Endodermal cell (in vitro differentiated cells): ENCODE data around the gene RAB25. TPM values are rescaled to one million over a fixed set of nuclear protein-coding genes. Genes with fewer than 3 reads are reported as not detected.

Source experiments
- DNase-seq: peaks from one replicate; pipeline ENCODE4 v3.0.0-alpha.2; 2017
- H3K27ac ChIP-seq: 2 replicates; pipeline ENCODE4 v1.5.1; 2013; ENCODE audit warnings: mild to moderate bottlenecking, low read depth, low read length, moderate library complexity
- H3K27me3 ChIP-seq: 2 replicates; pipeline ENCODE4 v1.6.1; 2013; ENCODE audit warnings: mild to moderate bottlenecking, low read length, moderate library complexity; ENCODE audit not compliant: insufficient read depth, control insufficient read depth, poor library complexity, severe bottlenecking
- H3K36me3 ChIP-seq: 2 replicates; pipeline ENCODE4 v1.7.0; 2013; ENCODE audit warnings: mild to moderate bottlenecking, low read length, moderate library complexity; ENCODE audit not compliant: control insufficient read depth, insufficient read depth
- H3K4me1 ChIP-seq: one replicate; pipeline ENCODE4 v1.7.0; 2013; ENCODE audit warnings: low read length; ENCODE audit not compliant: control insufficient read depth, insufficient read depth
- H3K4me3 ChIP-seq: 2 replicates; pipeline ENCODE4 v1.5.1; 2013; ENCODE audit warnings: mild to moderate bottlenecking, low read length, moderate library complexity
- H3K9ac ChIP-seq: 2 replicates; pipeline ENCODE4 v1.6.1; 2013; ENCODE audit warnings: mild to moderate bottlenecking, low read length, moderate library complexity; ENCODE audit not compliant: poor library complexity, severe bottlenecking; ENCODE audit errors: extremely low read depth
- H3K9me3 ChIP-seq: 2 replicates; pipeline ENCODE4 v1.6.1; 2013; ENCODE audit warnings: mild to moderate bottlenecking, low read length, moderate library complexity; ENCODE audit not compliant: control insufficient read depth
- H3K27ac Mint-ChIP-seq: 2 replicates; pipeline ENCODE4 v1.8.0; 2020; ENCODE audit warnings: mixed read lengths
- H3K27me3 Mint-ChIP-seq: 2 replicates; pipeline ENCODE4 v1.8.0; 2021; ENCODE audit warnings: mild to moderate bottlenecking, mixed read lengths; ENCODE audit not compliant: insufficient read depth
- H3K36me3 Mint-ChIP-seq: 2 replicates; pipeline ENCODE4 v1.8.0; 2020; ENCODE audit warnings: low read depth, mixed read lengths
- H3K4me1 Mint-ChIP-seq: 2 replicates; pipeline ENCODE4 v1.8.0; 2020; ENCODE audit warnings: mixed read lengths
- H3K4me3 Mint-ChIP-seq: 2 replicates; pipeline ENCODE4 v1.8.0; 2020; ENCODE audit warnings: mild to moderate bottlenecking, moderate library complexity, mixed read lengths
- H3K9me3 Mint-ChIP-seq: 2 replicates; pipeline ENCODE4 v1.8.0; 2020; ENCODE audit warnings: mild to moderate bottlenecking, mixed read lengths
- CTCF ChIP-seq: fragments of 200-600 bp; sonication (generic); conservative IDR thresholded peaks from 2 replicates; pipeline ENCODE4 v1.5.0; 2021; ENCODE audit warnings: antibody characterized with exemption, mild to moderate bottlenecking
- WGBS, 2 experiments: methylation state at CpG; one replicate each; pipeline versions ENCODE4 v1.1.5 to v1.1.7; 2013; ENCODE audit warnings: missing lambda C conversion rate in 2 of 2, mixed read lengths in 1 of 2; ENCODE audit not compliant: insufficient coverage in 1 of 2, insufficient read length in 1 of 2; 5-methylcytosine and 5-hydroxymethylcytosine counted together
- total RNA-seq, 2 donors: library from RNA; stranded (reverse); fragmentation: NEBNext Ultra II Directional in 1 of 2; extraction: Animal tissue kit (Norgen Biotek cat#: 25700) in 1 of 2; gene quantifications; 2 replicates in 1 of 2; 3 replicates in 1 of 2; pipeline ENCODE4 v1.2.1, GENCODE V29; 2021

Gene RAB25
- total RNA-seq, 2 donors from 2014 or later = 82.0 to 84.4 TPM

GRCh38 chr1:156118177-156118868 is 57.4 kb downstream of the RAB25 start:
- Mint-ChIP-seq H3K4me3 (peak overlapping the region; percentile 25), H3K27ac (no peak overlapping the region), H3K36me3 (peaks cover 5% of the 10 kb centered on the region), H3K27me3 (peaks cover 9% of the 10 kb centered on the region), H3K4me1 (peaks cover 47% of the 10 kb centered on the region), H3K9me3 (no peaks in the 10 kb centered on the region)
- Histone ChIP-seq H3K36me3 (peaks cover 23% of the 10 kb centered on the region), H3K9ac (no peak overlapping the region), H3K27me3 (no peaks in the 10 kb centered on the region), H3K27ac (no peak overlapping the region), H3K9me3 (no peaks in the 10 kb centered on the region), H3K4me3 (peak overlapping the region; percentile 2), H3K4me1 (peaks cover 17% of the 10 kb centered on the region)
- 79 to 87% methylated on average over 4 to 8 of the region's 8 CpGs for WGBS, 2 experiments
- DNase-seq = no peak
- no peak for TF ChIP-seq CTCF

GRCh38 chr1:156119503-156120209 is 58.7 kb downstream of the RAB25 start:
- Histone ChIP-seq H3K36me3 (peaks cover 24% of the 10 kb centered on the region), H3K27ac (no peak overlapping the region), H3K4me3 (no peak overlapping the region), H3K27me3 (no peaks in the 10 kb centered on the region), H3K4me1 (peaks cover 27% of the 10 kb centered on the region), H3K9ac (no peak overlapping the region), H3K9me3 (no peaks in the 10 kb centered on the region)
- Mint-ChIP-seq H3K4me1 (peaks cover 43% of the 10 kb centered on the region), H3K9me3 (no peaks in the 10 kb centered on the region), H3K27me3 (peaks cover 3% of the 10 kb centered on the region), H3K4me3 (no peak overlapping the region), H3K36me3 (peaks cover 5% of the 10 kb centered on the region), H3K27ac (no peak overlapping the region)
- 90 to 100% methylated on average over 2 to 3 of the region's 3 CpGs for WGBS, 2 experiments
- peak; percentile 54 for DNase-seq
- no peak for TF ChIP-seq CTCF

Other genes starting within 250 kb of the RAB25 start
- 10 to 100 TPM; 62.7 to 64.6 TPM for gene GON4L, start 203.9 kb upstream of the RAB25 start, total RNA-seq
- 1 to 10 TPM in 1 of 2 donors, under 1 TPM in 1; 0.40 to 5.0 TPM for gene SYT11, start 201.6 kb upstream of the RAB25 start, total RNA-seq
- gene RIT1, start 149.8 kb upstream of the RAB25 start, total RNA-seq = 10 to 100 TPM; 26.0 to 39.2 TPM
- 10 to 100 TPM; 67.7 to 76.2 TPM for gene KHDC4, start 126.7 kb upstream of the RAB25 start, total RNA-seq
- gene RXFP4, start 119.5 kb upstream of the RAB25 start, total RNA-seq = not detected
- gene ARHGEF2, start 82.6 kb upstream of the RAB25 start, total RNA-seq = 100 to 1,000 TPM; 134 to 147 TPM
- gene SSR2, start 40.2 kb upstream of the RAB25 start, total RNA-seq = 100 to 1,000 TPM; 193 TPM
- 10 to 100 TPM; 56.4 to 62.4 TPM for gene UBQLN4, start 7.4 kb upstream of the RAB25 start, total RNA-seq
- gene LAMTOR2, start 6.4 kb upstream of the RAB25 start, total RNA-seq = 100 to 1,000 TPM in 1 of 2 donors, 10 to 100 TPM in 1; 84.4 to 101 TPM
- 10 to 100 TPM; 91.8 to 94.3 TPM for gene MEX3A, start 21.3 kb downstream of the RAB25 start, total RNA-seq
- gene LMNA, start 53.6 kb downstream of the RAB25 start, total RNA-seq = 10 to 100 TPM; 41.2 to 42.0 TPM
- 10 to 100 TPM in 1 of 2 donors, 1 to 10 TPM in 1; 6.4 to 10.3 TPM for gene SEMA4A, start 92.4 kb downstream of the RAB25 start, total RNA-seq
- 10 to 100 TPM; 20.9 to 22.7 TPM for gene SLC25A44, start 132.9 kb downstream of the RAB25 start, total RNA-seq
- gene PMF1, start 151.8 kb downstream of the RAB25 start, total RNA-seq = 100 to 1,000 TPM; 119 TPM
- 1 to 10 TPM; 4.6 to 5.4 TPM for gene BGLAP, start 181.0 kb downstream of the RAB25 start, total RNA-seq
- gene PAQR6, start 186.9 kb downstream of the RAB25 start, total RNA-seq = 10 to 100 TPM; 12.2 to 16.4 TPM
- gene SMG5, start 221.7 kb downstream of the RAB25 start, total RNA-seq = 100 to 1,000 TPM; 103 to 111 TPM
- 1 to 10 TPM; 1.5 to 1.9 TPM for gene TMEM79, start 223.2 kb downstream of the RAB25 start, total RNA-seq
- gene GLMP, start 234.5 kb downstream of the RAB25 start, total RNA-seq = 10 to 100 TPM; 70.3 to 85.1 TPM
- not detected for gene VHLL, start 238.1 kb downstream of the RAB25 start, total RNA-seq